GM12891 (cell line): ENCODE measurements around the gene TK2.
A peak's percentile ranks its signal among the peaks of the same experiment; 100 is the strongest.

Experiments used
- DNase-seq: peaks from one replicate; pipeline ENCODE4 v3.0.0; 2011; ENCODE audit warnings: low spot score; ENCODE audit not compliant: insufficient read length
- FAIRE-seq: peaks from 2 replicates; lab custom pipeline; 2011; peaks lifted over from hg19 to GRCh38; lab: Jason Lieb, UNC
- PAX5 ChIP-seq: IDR thresholded peaks from 2 replicates; pipeline ENCODE4 v1.6.1; 2011; ENCODE audit warnings: low read length, moderate library complexity, mild to moderate bottlenecking; ENCODE audit not compliant: insufficient read depth, severe bottlenecking
- POLR2A ChIP-seq: IDR thresholded peaks from 2 replicates; pipeline ENCODE4 v1.6.1; 2011; ENCODE audit warnings: low read depth, low read length, control low read depth
- POLR2AphosphoS5 ChIP-seq: IDR thresholded peaks from 2 replicates; pipeline ENCODE4 v1.6.1; 2011; ENCODE audit warnings: low read depth, low read length, control low read depth
- POU2F2 ChIP-seq: IDR thresholded peaks from 2 replicates; pipeline ENCODE4 v1.6.1; 2011; ENCODE audit warnings: low read depth, mild to moderate bottlenecking, control low read depth, low read length, moderate library complexity
- SPI1 ChIP-seq: IDR thresholded peaks from 2 replicates; pipeline ENCODE4 v1.6.1; 2011; ENCODE audit warnings: low read depth, low read length, control low read depth
- TAF1 ChIP-seq: IDR thresholded peaks from 2 replicates; pipeline ENCODE4 v1.6.1; 2011; ENCODE audit warnings: low read depth, low read length, control low read depth

TK2 gene

GRCh38 chr16:66551348-66551759, 1.4 kb upstream of the TK2 start:
- FAIRE-seq: peak; percentile 82

GRCh38 chr16:66548868-66549267, 1.1 kb downstream of the TK2 start:
- FAIRE-seq (no peak), DNase-seq (no peak)
- TF ChIP-seq POLR2A (no peak), SPI1 (no peak), PAX5 (no peak), TAF1 (no peak), POU2F2 (no peak), POLR2AphosphoS5 (no peak)

More at GRCh38 chr16:66551348-66551759, 1.4 kb upstream of the TK2 start:
- peak; percentile 37 for DNase-seq
- TF ChIP-seq POLR2A (no peak; the same call in 1 of the 2 replicates), POU2F2 (0 out of 2 replicates have a peak, but pooled peaks have one; percentile 28), TAF1 (peak; percentile 34; the same call in 1 of the 2 replicates), POLR2AphosphoS5 (no peak), PAX5 (no peak), SPI1 (no peak)

DNA sequence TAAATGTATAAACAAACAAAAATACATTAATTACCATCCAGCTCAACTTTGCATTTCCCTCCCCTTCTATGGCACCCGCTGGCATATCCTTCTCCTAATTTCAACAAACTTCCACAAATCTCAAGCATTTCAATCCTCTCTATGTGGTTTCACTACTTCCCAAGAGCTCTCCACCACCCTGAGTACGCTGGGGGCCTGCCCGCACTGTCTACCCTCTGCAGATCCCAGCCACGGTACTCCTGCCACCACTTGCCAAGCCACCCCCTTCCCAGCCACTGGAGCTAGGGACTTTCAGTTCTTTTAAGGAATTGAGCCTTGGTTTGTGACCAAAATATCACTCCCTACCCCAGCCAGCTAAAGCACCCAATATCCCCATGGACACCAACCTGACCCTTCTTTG, 1.9 kb downstream of the TK2 start:
- DNase-seq (no peak), FAIRE-seq (no peak)
- TF ChIP-seq SPI1 (no peak), PAX5 (no peak), POLR2A (no peak), POU2F2 (no peak), POLR2AphosphoS5 (no peak), TAF1 (no peak)

- TF ChIP-seq POLR2AphosphoS5 (no peak), TAF1 (no peak), POU2F2 (no peak), SPI1 (no peak), POLR2A (no peak), PAX5 (no peak)
- FAIRE-seq (no peak), DNase-seq (no peak)
Observed at GRCh38 chr16:66547101-66547989, 2.6 kb downstream of the TK2 start.

DNA sequence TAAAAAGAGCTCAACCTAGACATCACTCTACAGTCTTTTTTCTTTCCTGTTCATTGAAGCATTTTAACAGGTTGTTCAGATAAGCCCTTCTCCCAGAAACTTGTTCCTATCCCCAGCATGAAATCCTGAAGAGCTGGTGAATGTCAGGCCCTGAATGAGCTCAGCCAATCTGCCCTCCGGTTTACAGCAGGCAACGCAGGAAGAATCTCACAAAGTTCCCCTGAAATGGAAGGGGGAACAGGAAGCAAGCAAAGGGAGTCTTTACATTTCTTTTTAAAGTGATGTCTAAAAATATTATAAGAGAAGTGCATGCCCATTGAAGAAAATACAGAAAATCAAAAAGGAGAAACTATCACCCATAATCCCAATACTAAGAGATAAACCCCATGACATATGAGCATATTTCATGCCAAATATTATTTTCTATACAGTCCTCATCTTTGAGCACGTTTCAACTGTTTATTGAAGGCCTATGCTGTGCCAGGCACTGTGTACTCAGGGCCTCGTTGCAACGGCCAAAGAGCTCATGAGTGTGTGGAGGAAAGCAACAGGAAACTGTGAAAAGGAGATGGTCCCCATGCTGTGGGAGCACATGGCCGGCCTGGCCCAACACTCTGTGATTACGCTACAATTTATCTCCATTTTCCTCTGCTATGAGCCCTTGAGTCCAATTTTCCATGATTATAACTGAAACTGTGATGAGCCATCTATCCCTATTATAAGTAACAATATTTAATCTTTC, 5.7 kb downstream of the TK2 start:
- TF ChIP-seq POLR2A (no peak), POU2F2 (no peak), POLR2AphosphoS5 (no peak)
- DNase-seq (no peak), FAIRE-seq (no peak)

DNA sequence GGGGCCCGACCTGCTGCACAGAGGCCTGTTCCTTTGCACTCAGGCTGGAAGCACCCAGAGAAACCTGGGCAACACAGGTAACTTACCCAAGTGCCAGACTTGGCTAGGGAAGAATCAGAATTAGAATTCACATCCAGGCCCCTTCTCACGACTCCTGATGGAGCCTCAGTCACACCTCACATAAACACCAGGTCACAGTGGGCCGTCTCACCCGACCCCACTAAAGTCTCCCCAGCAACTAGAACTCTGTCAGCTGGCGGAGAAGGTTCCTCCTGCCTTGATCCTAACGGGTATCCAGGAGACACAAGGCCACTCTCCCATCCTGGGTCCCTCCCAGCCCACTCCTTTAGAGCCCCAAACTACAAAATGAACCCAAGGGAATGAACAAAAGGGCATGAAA, 6.4 kb downstream of the TK2 start:
- TF ChIP-seq POLR2AphosphoS5: no peak
- TF ChIP-seq SPI1: no peak
- no peak for TF ChIP-seq TAF1
- no peak for TF ChIP-seq POU2F2
- DNase-seq: no peak
- FAIRE-seq: no peak

DNA sequence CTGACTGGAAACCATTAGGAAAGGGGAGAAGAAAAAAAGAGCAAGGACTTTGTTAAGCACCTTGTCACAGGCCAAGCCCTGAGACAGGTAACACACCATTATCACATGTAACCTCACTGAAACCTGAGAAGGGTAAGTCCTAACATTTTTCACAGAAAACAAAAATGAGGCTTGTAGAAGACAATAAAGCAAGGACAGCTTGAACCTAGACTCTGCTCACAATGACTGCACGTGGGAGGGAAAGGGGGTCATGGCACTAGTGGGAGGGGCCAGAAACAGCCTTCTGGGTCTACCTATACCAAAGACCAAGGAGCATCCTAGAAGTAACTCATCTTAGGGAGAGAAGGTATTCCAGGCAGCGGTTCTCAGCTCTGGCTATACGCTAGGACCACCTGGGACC, 7.5 kb downstream of the TK2 start:
- FAIRE-seq: no peak
- TF ChIP-seq PAX5 (no peak), POU2F2 (no peak), POLR2AphosphoS5 (no peak), SPI1 (no peak), POLR2A (no peak), TAF1 (no peak)
- DNase-seq: no peak

- no peak for TF ChIP-seq PAX5
- no peak for TF ChIP-seq POU2F2
- no peak for TF ChIP-seq POLR2AphosphoS5
- no peak for TF ChIP-seq SPI1
- TF ChIP-seq TAF1: no peak
- no peak for TF ChIP-seq POLR2A
- DNase-seq (no peak), FAIRE-seq (no peak)
Observed at GRCh38 chr16:66541388-66542355, 8.2 kb downstream of the TK2 start.
